ENCODE data around the gene C17orf107.
"Not testable (repeated sequence)": the region's sequence is repeated elsewhere in the genome, so short reads cannot be mapped to it uniquely, and the experiment has no call there.

- TF ChIP-seq TAF1 (conservative IDR thresholded peaks at IDR 0.05); CTCF (IDR thresholded peaks at IDR 0.05; ENCODE audit: low read depth, low read length, missing input control); YY1 (IDR thresholded peaks at IDR 0.05); SP1 (IDR thresholded peaks at IDR 0.05); RAD21 (IDR thresholded peaks at IDR 0.05): not testable (repeated sequence)
Measured at GRCh38 chr17:4867535-4867934, 31.8 kb upstream of the C17orf107 start.
